HTERT RPE-1 (cell line): ENCODE measurements around the gene PIAS4.

Source experiments
- in situ Hi-C: fragments of 300-500 bp; cut with MboI; formaldehyde crosslinking; loops from 4 replicates; pipeline ENCODE4 v1.14.3; 2020; ENCODE audit warnings: low sequenced_read_pairs

The PIAS4 gene

GRCh38 chr19:4023600-4024398 is 16.3 kb downstream of the PIAS4 start:
- in situ Hi-C loops, result no loop called here

- in situ Hi-C loops, result no loop called here
These were observed 17.8 kb downstream of the PIAS4 start for GRCh38 chr19:4025317-4025716.

- in situ Hi-C loops, result no loop called here
These were observed 19.6 kb downstream of the PIAS4 start for GRCh38 chr19:4027146-4027545.

GRCh38 chr19:4028334-4029246 is 21.1 kb downstream of the PIAS4 start:
- in situ Hi-C loops, result no loop called here

- in situ Hi-C loops, result no loop called here
These were observed 21.7 kb downstream of the PIAS4 start for GRCh38 chr19:4029247-4029614.

GRCh38 chr19:4030552-4030951 is 23.0 kb downstream of the PIAS4 start:
- in situ Hi-C loops, result no loop called here

- in situ Hi-C loops, result no loop called here
These were observed 23.4 kb downstream of the PIAS4 start for GRCh38 chr19:4030981-4031380.

- in situ Hi-C loops, result no loop called here
These were observed 23.9 kb downstream of the PIAS4 start for GRCh38 chr19:4031420-4031819.

- in situ Hi-C loops, result no loop called here
These were observed 24.9 kb downstream of the PIAS4 start for GRCh38 chr19:4032436-4032835.

GRCh38 chr19:4033028-4033956 is 25.8 kb downstream of the PIAS4 start:
- in situ Hi-C loops, result no loop called here

- in situ Hi-C loops, result no loop called here
These were observed 26.8 kb downstream of the PIAS4 start for GRCh38 chr19:4034048-4035017.

- in situ Hi-C loops, result no loop called here
These were observed 27.6 kb downstream of the PIAS4 start for GRCh38 chr19:4035018-4035566.

GRCh38 chr19:4035582-4035981 is 28.0 kb downstream of the PIAS4 start:
- in situ Hi-C loops, result no loop called here

GRCh38 chr19:4036576-4037300 is 29.2 kb downstream of the PIAS4 start:
- in situ Hi-C loops, result no loop called here

- in situ Hi-C loops, result no loop called here
These were observed 29.9 kb downstream of the PIAS4 start for GRCh38 chr19:4037301-4037949.

- in situ Hi-C loops, result no loop called here
These were observed 30.5 kb downstream of the PIAS4 start for GRCh38 chr19:4038057-4038456.

GRCh38 chr19:4038661-4039423 is 31.3 kb downstream of the PIAS4 start:
- in situ Hi-C loops, result no loop called here
